22Rv1 (cell line): ENCODE results near the gene DENND5A.

ENCODE experiments used
- CTCF ChIP-seq: fragments of 450-650 bp; IDR thresholded peaks from 2 replicates; pipeline ENCODE4 v1.5.1; 2017; ENCODE audit warnings: mild to moderate bottlenecking
- ZFX ChIP-seq: fragments of 450-650 bp; IDR thresholded peaks from 2 replicates; pipeline ENCODE4 v1.6.1; 2017; ENCODE audit warnings: antibody characterized with exemption, borderline replicate concordance

- no peak for TF ChIP-seq CTCF
- TF ChIP-seq ZFX, result no peak
These were observed 132.8 kb downstream of the DENND5A start for GRCh38 chr11:9132203-9132878.
